HepG2 (cell line): Measurements from ENCODE around the gene SLC17A3. TPM values are rescaled to one million over a fixed set of nuclear protein-coding genes. Genes with fewer than 3 reads are reported as not detected.
A peak's percentile ranks its signal among the peaks of the same experiment; 100 is the strongest.

ENCODE experiments used
- FOXK2 ChIP-seq: fragments of 450-650 bp; IDR thresholded peaks from 2 replicates; pipeline ENCODE4 v1.6.1; 2016
- FOXO1 ChIP-seq: sonication (generic); formaldehyde crosslinking; IDR thresholded peaks from 2 replicates; pipeline ENCODE4 v1.4.0; 2020; ENCODE audit warnings: missing genetic modification reagents
- GABPA ChIP-seq, 2 experiments: IDR thresholded peaks; 2 replicates each; pipeline ENCODE4 v1.6.1; 2011 to 2016; ENCODE audit warnings: low read depth in 2 of 2, low read length in 1 of 2, missing biosample characterization in 1 of 2, missing genetic modification characterization in 1 of 2
- GATAD2A ChIP-seq: IDR thresholded peaks from 2 replicates; pipeline ENCODE4 v1.6.1; 2016
- HOXA7 ChIP-seq: sonication (generic); formaldehyde crosslinking; IDR thresholded peaks from 2 replicates; pipeline ENCODE4 v1.8.1; 2022; ENCODE audit warnings: mild to moderate bottlenecking, missing genetic modification reagents, moderate library complexity
- KLF12 ChIP-seq: sonication (generic); formaldehyde crosslinking; IDR thresholded peaks from 2 replicates; pipeline ENCODE4 v1.4.0; 2020; ENCODE audit warnings: missing genetic modification reagents, borderline replicate concordance
- MIER2 ChIP-seq: IDR thresholded peaks from 2 replicates; pipeline ENCODE4 v1.6.1; 2016; ENCODE audit warnings: missing biosample characterization, missing genetic modification reagents
- MTERF4 ChIP-seq: sonication (generic); formaldehyde crosslinking; IDR thresholded peaks from 2 replicates; pipeline ENCODE4 v1.8.0; 2023; ENCODE audit warnings: mild to moderate bottlenecking, missing genetic modification reagents
- NFE2L2 ChIP-seq: fragments of 150-350 bp; IDR thresholded peaks from 2 replicates; pipeline ENCODE4 v1.6.1; 2014; ENCODE audit warnings: low read length
- SP4 ChIP-seq: sonication (generic); formaldehyde crosslinking; IDR thresholded peaks from 2 replicates; pipeline ENCODE4 v1.8.1; 2023; ENCODE audit warnings: mild to moderate bottlenecking, missing genetic modification reagents
- SRSF1 ChIP-seq: fragments of 200-400 bp; formaldehyde crosslinking; optimal IDR thresholded peaks from 2 replicates; pipeline ENCODE3; 2017; ENCODE audit warnings: mild to moderate bottlenecking, low read depth, low read length, moderate library complexity
- TEAD3 ChIP-seq: optimal IDR thresholded peaks from 2 replicates; pipeline ENCODE3; 2016; ENCODE audit warnings: borderline replicate concordance
- ZC3H13 ChIP-seq: sonication (generic); formaldehyde crosslinking; IDR thresholded peaks from 2 replicates; pipeline ENCODE4 v1.8.1; 2023; ENCODE audit warnings: mild to moderate bottlenecking, missing genetic modification reagents, moderate library complexity
- ZFY ChIP-seq: sonication (generic); formaldehyde crosslinking; IDR thresholded peaks from 2 replicates; pipeline ENCODE4 v1.4.0; 2020; ENCODE audit warnings: missing genetic modification reagents
- ZNF101 ChIP-seq: sonication (generic); formaldehyde crosslinking; IDR thresholded peaks from 2 replicates; pipeline ENCODE4 v1.4.0; 2020; ENCODE audit warnings: mild to moderate bottlenecking, low read depth, missing genetic modification reagents, borderline replicate concordance
- ZNF232 ChIP-seq: sonication (generic); formaldehyde crosslinking; IDR thresholded peaks from 2 replicates; pipeline ENCODE4 v1.4.0; 2020; ENCODE audit warnings: missing genetic modification reagents, borderline replicate concordance
- ZNF607 ChIP-seq: sonication (generic); formaldehyde crosslinking; IDR thresholded peaks from 2 replicates; pipeline ENCODE4 v1.5.1; 2020; ENCODE audit warnings: missing genetic modification reagents, mild to moderate bottlenecking, borderline replicate concordance
- polyA plus RNA-seq, 8 experiments: library from polyadenylated mRNA; depleted of rRNA in 3 of 8; stranded (reverse) in 7 of 8; unstranded in 1 of 8; fragments of >200 nt; fragmentation: Illumina TruSeq in 4 of 8; extraction: Trizol in 4 of 8; gene quantifications; 2 replicates each; pipeline versions ENCODE4 v1.2.1 to v1.2.3, GENCODE V29; 2011 to 2016; ENCODE audit warnings: low read depth in 4 of 8, missing spikeins in 1 of 8, mixed read lengths in 1 of 8; ENCODE audit not compliant: insufficient read depth in 1 of 8
- total RNA-seq, 5 experiments: library from RNA; depleted of rRNA; stranded (reverse); fragments of >200 nt; fragmentation: Illumina TruSeq; extraction: Trizol; gene quantifications; 2 replicates each; pipeline ENCODE4 v1.2.3, GENCODE V29; 2016; ENCODE audit warnings: low read depth in 1 of 5
- TF ChIP-seq, protein P1 (sequence below): sonication (generic); formaldehyde crosslinking; IDR thresholded peaks from 2 replicates; pipeline ENCODE4 v1.4.0; 2020; ENCODE audit warnings: mild to moderate bottlenecking, missing genetic modification reagents
- TF ChIP-seq, protein P2 (sequence below): sonication (generic); formaldehyde crosslinking; IDR thresholded peaks from 2 replicates; pipeline ENCODE4 v1.4.0; 2020; ENCODE audit warnings: low read depth, missing genetic modification reagents
- TF ChIP-seq, protein P3 (sequence below): IDR thresholded peaks from 2 replicates; pipeline ENCODE4 v1.6.1; 2016; ENCODE audit warnings: control low read depth
- TF ChIP-seq, protein P4 (sequence below): sonication (generic); formaldehyde crosslinking; IDR thresholded peaks from 2 replicates; pipeline ENCODE4 v1.5.0; 2020; ENCODE audit warnings: mild to moderate bottlenecking, missing genetic modification reagents

Gene SLC17A3
- total and polyA plus RNA-seq, 2 of the 13 experiments (the other 11 are each of a cell fraction or from before 2014, with no cell fraction given): 0.09 to 0.11 TPM

DNA sequence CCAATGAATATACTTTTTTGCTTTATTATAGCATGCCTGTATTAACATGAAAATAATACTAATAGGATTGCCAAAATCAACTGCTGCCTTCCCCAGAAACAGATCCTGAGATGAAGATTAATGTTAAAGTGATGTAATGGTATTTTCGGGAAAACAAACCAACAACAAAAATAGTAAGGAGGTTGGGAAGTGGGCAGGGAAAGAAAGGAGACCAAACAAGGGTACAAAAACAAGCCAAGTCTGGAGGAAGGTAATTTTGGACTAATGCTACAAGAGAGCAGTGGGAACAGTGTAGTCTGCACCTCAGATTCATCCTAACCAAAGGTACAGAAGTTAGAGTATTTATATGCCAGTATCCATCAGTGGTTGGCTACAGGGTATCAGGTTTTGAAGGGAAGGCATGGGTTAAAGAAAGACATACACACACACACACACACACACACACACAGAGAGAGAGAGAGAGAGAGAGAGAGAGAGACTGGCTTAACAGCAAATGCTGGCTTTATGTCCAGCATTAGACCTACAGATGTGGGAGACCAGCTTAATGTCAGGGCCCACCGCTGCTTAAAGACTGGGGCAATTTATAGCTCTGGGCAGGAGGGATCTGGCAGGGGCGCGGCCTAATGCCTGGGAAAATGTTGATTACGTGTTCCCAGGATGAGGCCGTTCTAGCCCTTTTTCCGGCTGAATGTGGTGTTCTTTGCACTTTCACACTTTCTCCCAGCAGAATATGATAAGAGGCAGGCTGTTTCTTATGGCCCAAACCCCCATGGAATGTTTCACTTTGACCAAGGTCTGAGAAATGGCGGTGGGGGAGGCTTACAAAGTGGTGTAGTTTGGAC lies 38.4 kb downstream of the SLC17A3 start (continued):
- TF ChIP-seq, protein P1, sequence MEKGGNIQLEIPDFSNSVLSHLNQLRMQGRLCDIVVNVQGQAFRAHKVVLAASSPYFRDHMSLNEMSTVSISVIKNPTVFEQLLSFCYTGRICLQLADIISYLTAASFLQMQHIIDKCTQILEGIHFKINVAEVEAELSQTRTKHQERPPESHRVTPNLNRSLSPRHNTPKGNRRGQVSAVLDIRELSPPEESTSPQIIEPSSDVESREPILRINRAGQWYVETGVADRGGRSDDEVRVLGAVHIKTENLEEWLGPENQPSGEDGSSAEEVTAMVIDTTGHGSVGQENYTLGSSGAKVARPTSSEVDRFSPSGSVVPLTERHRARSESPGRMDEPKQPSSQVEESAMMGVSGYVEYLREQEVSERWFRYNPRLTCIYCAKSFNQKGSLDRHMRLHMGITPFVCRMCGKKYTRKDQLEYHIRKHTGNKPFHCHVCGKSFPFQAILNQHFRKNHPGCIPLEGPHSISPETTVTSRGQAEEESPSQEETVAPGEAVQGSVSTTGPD: no peak
- TF ChIP-seq GABPA (IDR thresholded peaks at IDR 0.05; ENCODE audit: low read depth, low read length) (no peak), GABPA (CRISPR knock-in tag; IDR thresholded peaks at IDR 0.05; ENCODE audit: low read depth) (peak; percentile 53; the same call in 1 of the 2 replicates), KLF12 (CRISPR knock-in tag) (no peak), HOXA7 (CRISPR knock-in tag) (no peak), SRSF1 (no peak), FOXO1 (CRISPR knock-in tag) (no peak; the same call in 1 of the 2 replicates), FOXK2 (no peak), MIER2 (CRISPR knock-in tag) (no peak), SP4 (CRISPR knock-in tag) (peak; percentile 58; the same call in 1 of the 2 replicates), GATAD2A (peak; percentile 44), ZNF232 (no peak), ZNF607 (CRISPR knock-in tag) (peak; percentile 71; the same call in 1 of the 2 replicates), MTERF4 (CRISPR knock-in tag) (no peak), ZFY (peak; percentile 38; the same call in 1 of the 2 replicates), ZNF101 (CRISPR knock-in tag) (no peak), ZC3H13 (CRISPR knock-in tag) (no peak), NFE2L2 (no peak), TEAD3 (peak; percentile 74)
- TF ChIP-seq, protein P2, sequence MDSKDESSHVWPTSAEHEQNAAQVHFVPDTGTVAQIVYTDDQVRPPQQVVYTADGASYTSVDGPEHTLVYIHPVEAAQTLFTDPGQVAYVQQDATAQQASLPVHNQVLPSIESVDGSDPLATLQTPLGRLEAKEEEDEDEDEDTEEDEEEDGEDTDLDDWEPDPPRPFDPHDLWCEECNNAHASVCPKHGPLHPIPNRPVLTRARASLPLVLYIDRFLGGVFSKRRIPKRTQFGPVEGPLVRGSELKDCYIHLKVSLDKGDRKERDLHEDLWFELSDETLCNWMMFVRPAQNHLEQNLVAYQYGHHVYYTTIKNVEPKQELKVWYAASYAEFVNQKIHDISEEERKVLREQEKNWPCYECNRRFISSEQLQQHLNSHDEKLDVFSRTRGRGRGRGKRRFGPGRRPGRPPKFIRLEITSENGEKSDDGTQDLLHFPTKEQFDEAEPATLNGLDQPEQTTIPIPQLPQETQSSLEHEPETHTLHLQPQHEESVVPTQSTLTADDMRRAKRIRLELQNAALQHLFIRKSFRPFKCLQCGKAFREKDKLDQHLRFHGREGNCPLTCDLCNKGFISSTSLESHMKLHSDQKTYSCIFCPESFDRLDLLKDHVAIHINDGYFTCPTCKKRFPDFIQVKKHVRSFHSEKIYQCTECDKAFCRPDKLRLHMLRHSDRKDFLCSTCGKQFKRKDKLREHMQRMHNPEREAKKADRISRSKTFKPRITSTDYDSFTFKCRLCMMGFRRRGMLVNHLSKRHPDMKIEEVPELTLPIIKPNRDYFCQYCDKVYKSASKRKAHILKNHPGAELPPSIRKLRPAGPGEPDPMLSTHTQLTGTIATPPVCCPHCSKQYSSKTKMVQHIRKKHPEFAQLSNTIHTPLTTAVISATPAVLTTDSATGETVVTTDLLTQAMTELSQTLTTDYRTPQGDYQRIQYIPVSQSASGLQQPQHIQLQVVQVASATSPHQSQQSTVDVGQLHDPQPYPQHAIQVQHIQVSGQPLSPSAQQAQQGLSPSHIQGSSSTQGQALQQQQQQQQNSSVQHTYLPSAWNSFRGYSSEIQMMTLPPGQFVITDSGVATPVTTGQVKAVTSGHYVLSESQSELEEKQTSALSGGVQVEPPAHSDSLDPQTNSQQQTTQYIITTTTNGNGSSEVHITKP: no peak
- TF ChIP-seq, protein P3, sequence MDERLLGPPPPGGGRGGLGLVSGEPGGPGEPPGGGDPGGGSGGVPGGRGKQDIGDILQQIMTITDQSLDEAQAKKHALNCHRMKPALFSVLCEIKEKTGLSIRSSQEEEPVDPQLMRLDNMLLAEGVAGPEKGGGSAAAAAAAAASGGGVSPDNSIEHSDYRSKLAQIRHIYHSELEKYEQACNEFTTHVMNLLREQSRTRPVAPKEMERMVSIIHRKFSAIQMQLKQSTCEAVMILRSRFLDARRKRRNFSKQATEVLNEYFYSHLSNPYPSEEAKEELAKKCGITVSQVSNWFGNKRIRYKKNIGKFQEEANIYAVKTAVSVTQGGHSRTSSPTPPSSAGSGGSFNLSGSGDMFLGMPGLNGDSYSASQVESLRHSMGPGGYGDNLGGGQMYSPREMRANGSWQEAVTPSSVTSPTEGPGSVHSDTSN (CRISPR knock-in tag): no peak
- TF ChIP-seq, protein P4, sequence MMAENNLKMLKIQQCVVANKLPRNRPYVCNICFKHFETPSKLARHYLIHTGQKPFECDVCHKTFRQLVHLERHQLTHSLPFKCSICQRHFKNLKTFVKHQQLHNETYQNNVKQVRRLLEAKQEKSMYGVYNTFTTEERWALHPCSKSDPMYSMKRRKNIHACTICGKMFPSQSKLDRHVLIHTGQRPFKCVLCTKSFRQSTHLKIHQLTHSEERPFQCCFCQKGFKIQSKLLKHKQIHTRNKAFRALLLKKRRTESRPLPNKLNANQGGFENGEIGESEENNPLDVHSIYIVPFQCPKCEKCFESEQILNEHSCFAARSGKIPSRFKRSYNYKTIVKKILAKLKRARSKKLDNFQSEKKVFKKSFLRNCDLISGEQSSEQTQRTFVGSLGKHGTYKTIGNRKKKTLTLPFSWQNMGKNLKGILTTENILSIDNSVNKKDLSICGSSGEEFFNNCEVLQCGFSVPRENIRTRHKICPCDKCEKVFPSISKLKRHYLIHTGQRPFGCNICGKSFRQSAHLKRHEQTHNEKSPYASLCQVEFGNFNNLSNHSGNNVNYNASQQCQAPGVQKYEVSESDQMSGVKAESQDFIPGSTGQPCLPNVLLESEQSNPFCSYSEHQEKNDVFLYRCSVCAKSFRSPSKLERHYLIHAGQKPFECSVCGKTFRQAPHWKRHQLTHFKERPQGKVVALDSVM (CRISPR knock-in tag): no peak
